Activated CD8-positive, alpha-beta T cell treated with anti-CD3 and anti-CD28 coated beads, Interleukin-2, amount 10 ng/mL, durations not matched to agents 7 days and 5 days (primary cell): ENCODE data around the gene TYW1. TPM values are rescaled to one million over a fixed set of nuclear protein-coding genes. Genes with fewer than 3 reads are reported as not detected.
"Not testable (repeated sequence)": the region's sequence is repeated elsewhere in the genome, so short reads cannot be mapped to it uniquely, and the experiment has no call there.

Experiments
- ATAC-seq: fragments of 150-1000 bp; cut with Tn5 transposase; one replicate; pipeline ENCODE4 v1.10.0; 2021; ENCODE audit warnings: moderate library complexity
- CTCF ChIA-PET: fragments of 350-600 bp; sonication (Branson Sonifier 250); formaldehyde crosslinking; loops from one replicate; lab custom pipeline; 2021; ENCODE audit warnings: antibody characterized with exemption; lab: Charles Lee
- POLR2A ChIA-PET: fragments of 350-600 bp; sonication (Branson Sonifier 250); formaldehyde crosslinking; loops from one replicate; lab custom pipeline; 2021; ENCODE audit warnings: antibody characterized with exemption; lab: Charles Lee
- DNase-seq: peaks from one replicate; pipeline ENCODE4 v3.0.0-alpha.2; 2020
- H3K27ac Mint-ChIP-seq: one replicate; pipeline ENCODE4 v1.8.0; 2021; ENCODE audit warnings: mild to moderate bottlenecking, mixed read lengths
- H3K27me3 Mint-ChIP-seq: one replicate; pipeline ENCODE4 v1.8.0; 2021; ENCODE audit warnings: low read depth, mixed read lengths
- H3K36me3 Mint-ChIP-seq: one replicate; pipeline ENCODE4 v1.8.0; 2021; ENCODE audit warnings: low read depth, mixed read lengths
- H3K4me1 Mint-ChIP-seq: one replicate; pipeline ENCODE4 v1.8.0; 2021; ENCODE audit warnings: low read depth, mixed read lengths
- H3K4me3 Mint-ChIP-seq: one replicate; pipeline ENCODE4 v1.8.0; 2021; ENCODE audit warnings: mild to moderate bottlenecking, mixed read lengths
- H3K9me3 Mint-ChIP-seq: one replicate; pipeline ENCODE4 v1.8.0; 2022; ENCODE audit warnings: mixed read lengths; ENCODE audit not compliant: insufficient read depth
- total RNA-seq, 2 experiments: library from RNA; stranded (reverse); gene quantifications; one replicate each; pipeline ENCODE4 v1.2.3, GENCODE V29; 2021

The TYW1 gene
- total RNA-seq, 2 experiments from 2014 or later = 16.1 to 17.8 TPM

GRCh38 chr7:67189160-67189559, 192.5 kb downstream of the TYW1 start:
- Mint-ChIP-seq H3K4me1 (peaks cover 13% of the 10 kb centered on the region), H3K27ac (peak overlapping the region; percentile 13)
- POLR2A ChIA-PET, H3K4me3 Mint-ChIP-seq, CTCF ChIA-PET, DNase-seq, ATAC-seq, H3K36me3 Mint-ChIP-seq, H3K27me3 Mint-ChIP-seq, H3K9me3 Mint-ChIP-seq: not testable (repeated sequence)

- H3K9me3 Mint-ChIP-seq, H3K4me3 Mint-ChIP-seq, ATAC-seq, DNase-seq, H3K27ac Mint-ChIP-seq, POLR2A ChIA-PET, H3K36me3 Mint-ChIP-seq, H3K27me3 Mint-ChIP-seq, CTCF ChIA-PET: not testable (repeated sequence)
- peaks cover 12% of the 10 kb centered on the region for H3K4me1 Mint-ChIP-seq
Measured at GRCh38 chr7:67189801-67190465, 193.3 kb downstream of the TYW1 start.

DNA sequence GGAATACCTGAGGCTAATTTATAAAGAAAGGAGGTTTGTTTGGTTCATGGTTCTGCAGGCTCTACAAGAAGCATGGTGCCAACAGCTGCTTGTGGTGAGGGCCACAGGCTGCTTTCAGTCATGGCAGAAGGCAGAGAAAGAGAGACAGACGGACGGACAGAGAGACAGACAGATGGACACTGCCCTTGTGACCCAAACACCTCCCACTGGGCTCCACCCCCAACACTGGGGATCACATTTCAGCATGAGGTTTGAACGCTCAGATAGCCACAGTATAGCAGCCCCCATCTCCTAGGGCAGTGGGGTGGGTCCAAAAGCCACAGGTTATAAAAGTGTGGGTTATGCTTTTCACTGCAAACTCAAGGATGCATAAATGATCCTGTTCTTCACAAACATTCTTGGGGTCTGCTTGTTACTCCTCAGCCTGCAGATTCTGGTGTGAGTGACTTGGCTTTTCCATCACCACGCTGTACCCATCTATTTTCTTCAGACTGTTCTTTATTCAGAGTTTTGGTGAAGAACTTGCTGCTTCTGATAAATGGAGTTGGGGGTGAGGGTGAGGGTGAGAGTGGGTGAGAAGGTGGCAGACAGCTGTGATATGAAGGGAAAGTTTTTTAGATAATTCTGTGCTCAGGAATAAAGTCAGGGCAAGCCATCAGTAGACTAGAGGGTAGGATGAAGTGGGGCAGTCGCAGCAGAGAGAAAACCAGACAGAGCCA, 194.5 kb downstream of the TYW1 start:
- H3K4me1 Mint-ChIP-seq, CTCF ChIA-PET, DNase-seq, H3K4me3 Mint-ChIP-seq, ATAC-seq, H3K27ac Mint-ChIP-seq, H3K9me3 Mint-ChIP-seq, H3K27me3 Mint-ChIP-seq, POLR2A ChIA-PET: not testable (repeated sequence)
- peaks cover 10% of the 10 kb centered on the region for H3K36me3 Mint-ChIP-seq

- POLR2A ChIA-PET, H3K4me3 Mint-ChIP-seq, ATAC-seq, H3K27me3 Mint-ChIP-seq, H3K4me1 Mint-ChIP-seq, DNase-seq, CTCF ChIA-PET, H3K27ac Mint-ChIP-seq, H3K9me3 Mint-ChIP-seq: not testable (repeated sequence)
- H3K36me3 Mint-ChIP-seq = peaks cover 13% of the 10 kb centered on the region
Measured at GRCh38 chr7:67192123-67192702, 195.6 kb downstream of the TYW1 start.

DNA sequence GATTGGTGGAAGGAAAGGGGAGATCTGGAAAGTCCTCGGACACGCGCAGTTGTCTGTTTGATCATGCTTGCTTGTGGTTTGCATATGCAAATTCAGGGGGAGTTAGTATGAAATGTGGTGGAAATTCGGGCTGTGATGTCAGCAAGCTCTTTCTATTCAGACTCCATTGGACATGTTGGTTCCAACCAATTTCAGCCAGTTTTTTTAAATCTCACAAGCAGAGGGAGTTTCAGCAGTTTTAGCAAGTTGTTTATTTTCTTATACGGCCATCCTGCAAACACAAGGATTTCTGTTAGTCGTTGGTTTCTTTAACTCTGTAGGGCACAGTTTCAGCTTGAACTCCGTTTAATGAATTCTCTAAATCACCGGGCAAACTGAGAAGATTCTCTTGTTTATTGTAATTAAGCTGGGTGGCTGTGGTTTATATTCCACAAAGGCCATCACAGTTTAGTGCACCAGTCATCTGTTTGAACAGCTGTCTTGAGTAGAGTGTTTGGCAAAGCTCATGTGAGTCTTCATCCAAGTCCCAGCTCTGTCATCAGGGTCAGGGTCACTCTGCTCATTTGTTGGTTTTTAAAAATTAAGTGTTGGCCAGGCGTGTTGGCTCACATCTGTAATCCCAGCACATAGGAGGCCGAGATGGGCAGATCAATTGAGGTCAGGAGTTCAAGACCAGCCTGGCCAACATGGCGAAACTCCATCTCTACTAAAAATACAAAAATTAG, 196.4 kb downstream of the TYW1 start:
- H3K4me3 Mint-ChIP-seq, CTCF ChIA-PET, H3K9me3 Mint-ChIP-seq, ATAC-seq, DNase-seq, POLR2A ChIA-PET, H3K27me3 Mint-ChIP-seq, H3K27ac Mint-ChIP-seq, H3K4me1 Mint-ChIP-seq: not testable (repeated sequence)
- H3K36me3 Mint-ChIP-seq = peaks cover 13% of the 10 kb centered on the region

DNA sequence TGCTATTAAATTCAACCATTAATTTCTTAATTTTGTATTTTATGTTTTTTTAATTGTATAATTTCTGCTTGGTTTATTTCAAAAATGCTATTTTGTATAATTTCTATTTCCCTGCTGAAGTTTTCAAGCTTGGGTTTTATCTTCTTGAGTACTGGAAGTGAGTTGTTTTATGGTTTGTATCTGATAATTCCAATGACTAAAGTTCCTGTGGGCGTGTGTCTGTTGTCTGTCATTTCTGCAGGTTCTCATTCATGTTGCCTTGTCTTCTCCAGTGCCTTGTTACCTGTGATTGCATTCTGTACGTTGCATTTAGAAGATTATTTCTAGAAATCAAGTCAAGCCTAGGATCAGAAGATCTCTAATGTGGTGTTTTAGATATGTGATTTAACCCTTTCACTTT, 199.5 kb downstream of the TYW1 start:
- H3K27ac Mint-ChIP-seq, H3K9me3 Mint-ChIP-seq, DNase-seq, CTCF ChIA-PET, H3K4me3 Mint-ChIP-seq, ATAC-seq, H3K4me1 Mint-ChIP-seq, H3K27me3 Mint-ChIP-seq, POLR2A ChIA-PET: not testable (repeated sequence)
- peaks cover 23% of the 10 kb centered on the region for H3K36me3 Mint-ChIP-seq

DNA sequence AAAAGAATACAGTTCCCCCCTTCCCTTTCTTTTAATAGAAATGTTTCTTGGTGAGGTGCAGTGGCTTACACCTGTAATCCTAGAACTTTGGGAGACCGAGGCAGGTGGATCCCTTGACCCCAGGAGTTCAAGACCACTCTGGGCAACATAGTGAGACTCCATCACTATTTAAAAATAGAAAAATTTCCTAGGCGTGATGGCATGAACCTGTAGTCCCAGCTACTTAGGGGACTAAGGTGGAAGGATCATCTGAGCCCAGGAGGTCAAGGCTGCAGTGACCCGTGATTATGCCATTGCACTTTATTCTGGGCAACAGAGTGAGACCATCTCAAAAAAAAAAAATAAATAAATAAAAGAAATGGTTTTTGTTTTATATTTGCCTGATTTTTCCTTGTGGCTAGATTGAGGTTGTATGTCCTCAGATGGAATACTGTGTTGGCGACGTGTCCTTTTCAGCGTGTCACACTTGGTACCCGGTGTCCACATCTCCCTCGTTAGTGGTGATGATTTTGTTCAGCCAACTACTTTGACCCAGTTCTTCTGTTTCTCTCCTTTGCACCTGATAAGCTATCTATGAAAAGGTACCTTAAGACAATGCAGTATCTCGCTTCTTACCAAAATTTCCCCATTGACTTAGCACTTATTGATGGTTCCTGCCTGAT, 202.4 kb downstream of the TYW1 start:
- H3K9me3 Mint-ChIP-seq, CTCF ChIA-PET, ATAC-seq, POLR2A ChIA-PET, DNase-seq, H3K27ac Mint-ChIP-seq, H3K4me3 Mint-ChIP-seq, H3K4me1 Mint-ChIP-seq, H3K27me3 Mint-ChIP-seq: not testable (repeated sequence)
- H3K36me3 Mint-ChIP-seq = peaks cover 16% of the 10 kb centered on the region

DNA sequence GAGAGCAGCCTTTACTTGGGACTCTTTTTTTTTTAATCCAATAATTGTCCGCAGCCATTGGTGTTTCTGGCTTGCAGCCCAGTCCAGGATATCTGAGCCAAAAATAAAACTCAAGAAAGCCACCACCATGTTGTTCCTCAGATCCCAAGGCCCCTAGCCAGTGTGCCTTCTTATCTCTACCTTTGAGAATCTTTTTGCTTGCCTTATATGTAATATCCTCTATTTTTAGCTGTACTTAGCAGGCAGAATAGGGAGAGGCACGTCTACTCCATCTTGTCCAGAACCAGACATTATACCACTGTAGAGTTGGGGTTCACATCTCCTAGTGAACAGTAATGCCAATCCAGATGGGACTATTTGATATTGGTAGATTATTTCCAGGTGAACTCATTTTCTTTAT, 209.1 kb downstream of the TYW1 start:
- DNase-seq, H3K4me1 Mint-ChIP-seq, H3K27ac Mint-ChIP-seq, H3K27me3 Mint-ChIP-seq, POLR2A ChIA-PET, ATAC-seq, H3K4me3 Mint-ChIP-seq, CTCF ChIA-PET, H3K9me3 Mint-ChIP-seq: not testable (repeated sequence)
- H3K36me3 Mint-ChIP-seq = peaks cover 20% of the 10 kb centered on the region

DNA sequence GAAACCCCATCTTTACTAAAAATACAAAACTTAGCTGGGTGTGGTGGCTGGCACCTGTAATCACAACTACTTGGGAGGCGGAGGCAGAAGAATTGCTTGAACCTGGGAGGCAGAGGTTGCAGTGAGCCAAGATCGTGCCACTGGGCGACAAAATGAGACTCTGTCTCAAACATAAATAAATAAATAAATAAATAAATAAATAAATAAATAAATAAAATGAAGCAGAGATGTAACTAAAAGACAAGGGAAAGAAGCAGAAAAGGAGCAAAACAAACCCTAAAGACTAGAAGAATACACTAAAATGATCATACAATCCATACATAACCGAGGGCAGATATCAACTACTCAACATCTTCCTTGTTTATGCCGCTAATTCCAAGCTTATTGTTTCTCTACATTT, 209.8 kb downstream of the TYW1 start:
- H3K4me3 Mint-ChIP-seq = no peak overlapping the region
- ChIA-PET POLR2A (no interaction called here), CTCF (no interaction called here)
- H3K27me3 Mint-ChIP-seq = no peaks in the 10 kb centered on the region
- no peaks in the 10 kb centered on the region for H3K4me1 Mint-ChIP-seq
- H3K9me3 Mint-ChIP-seq = no peaks in the 10 kb centered on the region
- DNase-seq (no peak), ATAC-seq (no peak)
- H3K27ac Mint-ChIP-seq = no peak overlapping the region
- peaks cover 19% of the 10 kb centered on the region for H3K36me3 Mint-ChIP-seq

- H3K36me3 Mint-ChIP-seq = peaks cover 28% of the 10 kb centered on the region
- H3K9me3 Mint-ChIP-seq, CTCF ChIA-PET, ATAC-seq, H3K27ac Mint-ChIP-seq, POLR2A ChIA-PET, H3K4me3 Mint-ChIP-seq, H3K4me1 Mint-ChIP-seq, DNase-seq, H3K27me3 Mint-ChIP-seq: not testable (repeated sequence)
Measured at GRCh38 chr7:67208656-67209055, 212.0 kb downstream of the TYW1 start.

DNA sequence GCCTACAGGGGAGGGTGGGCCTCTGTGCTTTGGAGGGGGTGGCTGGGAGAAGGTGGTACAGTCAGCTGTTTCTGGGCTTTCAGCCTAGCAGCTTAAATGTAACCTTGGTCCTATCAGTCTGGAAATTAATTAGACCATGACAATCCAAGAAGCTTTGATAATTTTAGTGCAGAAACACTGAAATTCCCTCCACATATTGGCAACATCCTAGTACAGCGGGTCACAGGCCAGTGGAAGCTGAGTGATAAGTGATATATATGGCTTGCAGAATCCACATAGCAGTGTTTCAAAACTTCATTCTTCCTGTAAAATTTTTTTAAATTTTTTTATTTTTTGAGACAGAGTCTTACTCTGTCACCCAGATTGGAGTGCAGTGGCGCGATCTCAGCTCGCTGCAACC, 212.6 kb downstream of the TYW1 start:
- no peak overlapping the region for H3K27ac Mint-ChIP-seq
- H3K27me3 Mint-ChIP-seq = no peaks in the 10 kb centered on the region
- no peaks in the 10 kb centered on the region for H3K4me1 Mint-ChIP-seq
- H3K36me3 Mint-ChIP-seq = peaks cover 26% of the 10 kb centered on the region
- no peaks in the 10 kb centered on the region for H3K9me3 Mint-ChIP-seq
- DNase-seq (no peak), ATAC-seq (no peak)
- POLR2A ChIA-PET = no interaction called here
- no peak overlapping the region for H3K4me3 Mint-ChIP-seq
- CTCF ChIA-PET = no interaction called here
